ENCODE measurements around the gene IL16.

IL16 gene

DNA sequence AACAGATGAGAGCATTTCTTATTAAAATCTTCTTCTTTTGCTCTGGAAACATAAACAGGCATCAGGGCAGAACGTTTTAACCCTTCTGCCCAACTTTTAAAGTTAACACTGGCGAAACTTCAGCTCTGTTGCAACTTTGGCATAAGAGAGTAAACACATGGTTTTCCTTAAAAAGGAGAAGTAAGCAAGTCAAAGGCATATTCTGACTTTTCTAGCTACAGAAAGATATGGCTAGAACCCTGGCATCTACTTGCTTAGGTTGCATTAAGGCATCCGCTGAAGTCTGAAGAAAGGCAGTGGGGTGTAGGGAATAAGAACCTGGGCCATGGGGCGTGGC, 13.3 kb upstream of the IL16 start:
- H3K79me2 ChIP-seq (ENCODE audit: low read length): no peaks in the 10 kb centered on the region
- no peak overlapping the region for H2AFZ ChIP-seq (ENCODE audit: low read length)
- TF ChIP-seq EZH2phosphoT487 (IDR thresholded peaks at IDR 0.05; ENCODE audit: low read length) (no peak), CTCF (IDR thresholded peaks at IDR 0.05; ENCODE audit: low read length) (no peak), EZH2 (optimal IDR thresholded peaks at IDR 0.05; ENCODE audit: low read depth, low read length) (no peak)
- no peaks in the 10 kb centered on the region for H3K9me2 ChIP-seq (replicated peaks; ENCODE audit: insufficient read depth, low read length)
- no peaks in the 10 kb centered on the region for H3F3A ChIP-seq (ENCODE audit: insufficient read depth, low read length)
- DNase-seq: no peak
- H3K9ac ChIP-seq (ENCODE audit: low read length): no peak overlapping the region
- H3K27me3 ChIP-seq (replicated peaks; ENCODE audit: insufficient read depth, low read length): no peaks in the 10 kb centered on the region
- H3K27ac ChIP-seq (ENCODE audit: low read length): no peak overlapping the region
- no peaks in the 10 kb centered on the region for H4K20me1 ChIP-seq (ENCODE audit: insufficient read depth, low read length)
- no peak overlapping the region for H3K4me2 ChIP-seq (ENCODE audit: low read depth, low read length)
- no peaks in the 10 kb centered on the region for H3K4me1 ChIP-seq (ENCODE audit: low read length)
- no peaks in the 10 kb centered on the region for H3K36me3 ChIP-seq (replicated peaks; ENCODE audit: insufficient read depth, low read length)
- H3K9me3 ChIP-seq (replicated peaks; ENCODE audit: insufficient read depth, low read length): no peaks in the 10 kb centered on the region
- H3K4me3 ChIP-seq (ENCODE audit: low read length): no peak overlapping the region

DNA sequence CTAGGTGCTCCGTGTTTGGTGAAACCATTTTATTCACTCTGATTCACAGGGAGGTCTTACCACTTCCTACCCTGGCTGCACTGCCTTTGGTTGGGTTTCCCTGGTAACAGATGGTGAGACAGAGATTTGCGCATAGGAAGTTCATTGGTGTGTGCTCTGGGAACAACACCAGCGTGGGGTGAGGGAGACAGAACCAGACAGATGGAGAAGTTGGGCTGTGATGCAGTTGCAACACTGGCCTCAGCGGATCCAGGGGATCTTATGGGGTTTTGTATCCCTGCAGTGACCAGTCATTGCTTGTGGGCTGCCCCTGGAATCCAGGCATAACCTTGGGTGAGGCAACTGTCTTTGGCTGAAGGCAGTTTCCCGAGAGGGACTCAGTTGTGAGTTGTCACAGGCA, 12.5 kb upstream of the IL16 start:
- Histone ChIP-seq H2AFZ (ENCODE audit: low read length) (no peak overlapping the region), H3K27ac (ENCODE audit: low read length) (no peak overlapping the region), H3F3A (ENCODE audit: insufficient read depth, low read length) (no peaks in the 10 kb centered on the region), H3K9me2 (replicated peaks; ENCODE audit: insufficient read depth, low read length) (no peaks in the 10 kb centered on the region), H3K4me1 (ENCODE audit: low read length) (no peaks in the 10 kb centered on the region), H3K4me2 (ENCODE audit: low read depth, low read length) (no peak overlapping the region), H3K9me3 (replicated peaks; ENCODE audit: insufficient read depth, low read length) (no peaks in the 10 kb centered on the region), H4K20me1 (ENCODE audit: insufficient read depth, low read length) (no peaks in the 10 kb centered on the region), H3K36me3 (replicated peaks; ENCODE audit: insufficient read depth, low read length) (no peaks in the 10 kb centered on the region), H3K79me2 (ENCODE audit: low read length) (no peaks in the 10 kb centered on the region), H3K4me3 (ENCODE audit: low read length) (no peak overlapping the region), H3K27me3 (replicated peaks; ENCODE audit: insufficient read depth, low read length) (no peaks in the 10 kb centered on the region), H3K9ac (ENCODE audit: low read length) (no peak overlapping the region)
- TF ChIP-seq EZH2 (optimal IDR thresholded peaks at IDR 0.05; ENCODE audit: low read depth, low read length) (no peak), EZH2phosphoT487 (IDR thresholded peaks at IDR 0.05; ENCODE audit: low read length) (no peak), CTCF (IDR thresholded peaks at IDR 0.05; ENCODE audit: low read length) (no peak)
- DNase-seq: no peak

GRCh38 chr15:81185631-81186295, 10.9 kb upstream of the IL16 start:
- no peaks in the 10 kb centered on the region for H3F3A ChIP-seq (ENCODE audit: insufficient read depth, low read length)
- no peak for DNase-seq
- H3K9me3 ChIP-seq (replicated peaks; ENCODE audit: insufficient read depth, low read length): no peaks in the 10 kb centered on the region
- H3K4me1 ChIP-seq (ENCODE audit: low read length): no peaks in the 10 kb centered on the region
- H3K9me2 ChIP-seq (replicated peaks; ENCODE audit: insufficient read depth, low read length): no peaks in the 10 kb centered on the region
- TF ChIP-seq EZH2phosphoT487 (IDR thresholded peaks at IDR 0.05; ENCODE audit: low read length): no peak
- no peak for TF ChIP-seq CTCF (IDR thresholded peaks at IDR 0.05; ENCODE audit: low read length)
- no peak for TF ChIP-seq EZH2 (optimal IDR thresholded peaks at IDR 0.05; ENCODE audit: low read depth, low read length)
- H3K27me3 ChIP-seq (replicated peaks; ENCODE audit: insufficient read depth, low read length): no peaks in the 10 kb centered on the region
- no peaks in the 10 kb centered on the region for H4K20me1 ChIP-seq (ENCODE audit: insufficient read depth, low read length)
- no peaks in the 10 kb centered on the region for H3K79me2 ChIP-seq (ENCODE audit: low read length)
- H3K36me3 ChIP-seq (replicated peaks; ENCODE audit: insufficient read depth, low read length): no peaks in the 10 kb centered on the region
- H2AFZ ChIP-seq (ENCODE audit: low read length): no peak overlapping the region
- H3K27ac ChIP-seq (ENCODE audit: low read length): no peak overlapping the region
- no peak overlapping the region for H3K4me2 ChIP-seq (ENCODE audit: low read depth, low read length)
- no peak overlapping the region for H3K4me3 ChIP-seq (ENCODE audit: low read length)
- H3K9ac ChIP-seq (ENCODE audit: low read length): no peak overlapping the region
